Upper lobe of left lung (tissue), 6 donors: ENCODE data around the gene HOXA5. TPM values are rescaled to one million over a fixed set of nuclear protein-coding genes. Genes with fewer than 3 reads are reported as not detected.

Experiments used
- ATAC-seq, 2 donors: fragments of 200-7000 bp; cut with Tn5 transposase; one replicate each; pipeline ENCODE4 v1.9.1; 2022; ENCODE audit warnings: mild to moderate bottlenecking in 2 of 2, moderate library complexity in 2 of 2; ENCODE audit not compliant: low FRiP score in 2 of 2
- DNase-seq, 2 donors: peaks; one replicate each; pipeline ENCODE4 v3.0.0-alpha.2; 2019 to 2020
- H3K27ac ChIP-seq, 4 donors: fragments of 200-600 bp; sonication (generic); one replicate each; pipeline ENCODE4 v1.5.1; 2016 to 2019
- H3K27me3 ChIP-seq, 4 donors: fragments of 200-600 bp; sonication (generic); one replicate each; pipeline ENCODE4 v1.5.1; 2017 to 2019
- H3K36me3 ChIP-seq, 4 donors: fragments of 200-600 bp; sonication (generic); one replicate each; pipeline ENCODE4 v1.5.1; 2016 to 2019
- H3K4me1 ChIP-seq, 4 donors: fragments of 200-600 bp; sonication (generic); one replicate each; pipeline ENCODE4 v1.5.1; 2018 to 2019
- H3K4me3 ChIP-seq, 4 donors: fragments of 200-600 bp; sonication (generic); one replicate each; pipeline ENCODE4 v1.5.1; 2017 to 2019; ENCODE audit warnings: mild to moderate bottlenecking in 2 of 4, moderate library complexity in 1 of 4
- H3K9me3 ChIP-seq, 4 donors: fragments of 200-600 bp; sonication (generic); one replicate each; pipeline ENCODE4 v1.5.1; 2018 to 2019
- EP300 ChIP-seq, 4 donors: sonication (generic); formaldehyde crosslinking; IDR thresholded peaks; one replicate each; pipeline ENCODE4 v1.5.1; 2017; ENCODE audit warnings: antibody characterized with exemption in 4 of 4, control low read depth in 2 of 4
- POLR2A ChIP-seq, 4 donors: fragments of 450-650 bp; IDR thresholded peaks; one replicate each; pipeline ENCODE4 v1.5.1; 2016 to 2017; ENCODE audit warnings: antibody characterized with exemption in 4 of 4, mild to moderate bottlenecking in 2 of 4
- POLR2AphosphoS5 ChIP-seq, 2 donors: sonication (generic); formaldehyde crosslinking; IDR thresholded peaks; one replicate each; pipeline ENCODE4 v1.5.1; 2017; ENCODE audit warnings: antibody characterized with exemption in 2 of 2
- WGBS, 2 donors: methylation state at CpG; one replicate each; pipeline ENCODE4 v1.1.5; 2017 to 2018; 5-methylcytosine and 5-hydroxymethylcytosine counted together
- total RNA-seq, 6 donors: library from RNA; depleted of rRNA in 4 of 6; stranded (reverse); fragments of >200 nt in 4 of 6; gene quantifications; one replicate each; pipeline versions ENCODE4 v1.1.0 to v1.2.1, GENCODE V29; 2016 to 2021
- TF ChIP-seq, protein P1 (sequence below), 6 experiments: fragments of 450-650 bp in 4 of 6; fragments of 200-600 bp in 2 of 6; sonication (generic) in 2 of 6; IDR thresholded peaks; one replicate each; pipeline ENCODE4 v1.5.1; 2016 to 2019; ENCODE audit warnings: antibody characterized with exemption in 6 of 6
- donor health status: DM: no; HTN: no; CAD: no; lungs with moderate emphysema.
- donor health status: DM: no; HTN: yes; CAD: no; lungs with severe emphysema.

The HOXA5 gene
- total RNA-seq, 6 donors from 2014 or later = 7.8 to 79.9 (median 16.9) TPM

DNA sequence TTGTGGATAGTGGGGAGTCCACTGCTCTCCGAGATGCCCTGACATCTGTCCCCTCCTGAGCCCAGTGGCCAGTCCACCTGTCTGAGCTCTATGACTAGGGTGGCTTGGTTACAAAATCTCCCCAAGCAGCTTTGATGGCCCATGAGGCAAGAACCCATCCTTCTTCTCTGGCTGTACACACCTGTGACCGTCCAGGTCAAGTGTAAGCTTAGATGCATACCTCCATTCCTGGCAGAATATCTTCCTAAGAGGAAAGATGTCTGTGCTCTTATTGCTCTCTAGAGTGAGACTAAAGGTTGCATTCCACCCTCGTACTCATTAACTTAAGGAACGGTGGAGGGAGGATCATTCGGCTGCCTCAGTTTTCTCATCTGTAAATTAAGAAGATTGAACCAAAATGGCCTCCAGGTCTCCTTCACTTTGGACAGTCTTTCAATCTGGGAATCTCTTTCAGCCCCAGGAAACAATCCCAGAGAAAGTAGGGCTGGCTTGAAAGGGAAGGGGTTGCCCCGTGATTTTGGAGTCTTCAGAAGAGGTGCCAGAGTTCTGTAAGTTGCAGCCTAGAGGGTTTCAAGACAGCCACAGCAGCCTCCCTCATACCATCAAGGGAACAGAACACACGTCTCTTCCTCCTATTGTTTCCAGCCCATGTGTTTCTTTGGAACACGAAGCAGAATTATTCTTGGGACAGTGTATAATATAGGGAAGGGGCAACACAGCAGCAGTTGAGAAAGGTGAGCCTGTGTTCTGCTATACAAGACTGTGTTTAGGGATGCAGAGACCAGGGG is 18.4 kb downstream of the HOXA5 start:
- peak overlapping the region; percentile 84 to 97 (median 90) for H3K27ac ChIP-seq
- peaks cover 14 to 29% (median 16%) of the 10 kb centered on the region in 4 donors for H3K4me1 ChIP-seq
- H3K27me3 ChIP-seq = peaks cover 0 to 3% (median 0%) of the 10 kb centered on the region in 4 donors
- no peaks in the 10 kb centered on the region for H3K36me3 ChIP-seq
- 55 to 60% methylated on average over 8 of the region's 8 CpGs for WGBS, 2 donors
- DNase-seq (peak in 1 of 2 donors; percentile 17), ATAC-seq (no peak)
- TF ChIP-seq POLR2A (IDR thresholded peaks at IDR 0.05) = no peak
- no peak for TF ChIP-seq EP300 (IDR thresholded peaks at IDR 0.05)
- TF ChIP-seq, protein P1, sequence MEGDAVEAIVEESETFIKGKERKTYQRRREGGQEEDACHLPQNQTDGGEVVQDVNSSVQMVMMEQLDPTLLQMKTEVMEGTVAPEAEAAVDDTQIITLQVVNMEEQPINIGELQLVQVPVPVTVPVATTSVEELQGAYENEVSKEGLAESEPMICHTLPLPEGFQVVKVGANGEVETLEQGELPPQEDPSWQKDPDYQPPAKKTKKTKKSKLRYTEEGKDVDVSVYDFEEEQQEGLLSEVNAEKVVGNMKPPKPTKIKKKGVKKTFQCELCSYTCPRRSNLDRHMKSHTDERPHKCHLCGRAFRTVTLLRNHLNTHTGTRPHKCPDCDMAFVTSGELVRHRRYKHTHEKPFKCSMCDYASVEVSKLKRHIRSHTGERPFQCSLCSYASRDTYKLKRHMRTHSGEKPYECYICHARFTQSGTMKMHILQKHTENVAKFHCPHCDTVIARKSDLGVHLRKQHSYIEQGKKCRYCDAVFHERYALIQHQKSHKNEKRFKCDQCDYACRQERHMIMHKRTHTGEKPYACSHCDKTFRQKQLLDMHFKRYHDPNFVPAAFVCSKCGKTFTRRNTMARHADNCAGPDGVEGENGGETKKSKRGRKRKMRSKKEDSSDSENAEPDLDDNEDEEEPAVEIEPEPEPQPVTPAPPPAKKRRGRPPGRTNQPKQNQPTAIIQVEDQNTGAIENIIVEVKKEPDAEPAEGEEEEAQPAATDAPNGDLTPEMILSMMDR (IDR thresholded peaks at IDR 0.05) = no peak
- no peak for TF ChIP-seq POLR2AphosphoS5 (IDR thresholded peaks at IDR 0.05)
- H3K4me3 ChIP-seq = peak overlapping the region in 1 of 4 donors; percentile 41
- no peaks in the 10 kb centered on the region for H3K9me3 ChIP-seq

DNA sequence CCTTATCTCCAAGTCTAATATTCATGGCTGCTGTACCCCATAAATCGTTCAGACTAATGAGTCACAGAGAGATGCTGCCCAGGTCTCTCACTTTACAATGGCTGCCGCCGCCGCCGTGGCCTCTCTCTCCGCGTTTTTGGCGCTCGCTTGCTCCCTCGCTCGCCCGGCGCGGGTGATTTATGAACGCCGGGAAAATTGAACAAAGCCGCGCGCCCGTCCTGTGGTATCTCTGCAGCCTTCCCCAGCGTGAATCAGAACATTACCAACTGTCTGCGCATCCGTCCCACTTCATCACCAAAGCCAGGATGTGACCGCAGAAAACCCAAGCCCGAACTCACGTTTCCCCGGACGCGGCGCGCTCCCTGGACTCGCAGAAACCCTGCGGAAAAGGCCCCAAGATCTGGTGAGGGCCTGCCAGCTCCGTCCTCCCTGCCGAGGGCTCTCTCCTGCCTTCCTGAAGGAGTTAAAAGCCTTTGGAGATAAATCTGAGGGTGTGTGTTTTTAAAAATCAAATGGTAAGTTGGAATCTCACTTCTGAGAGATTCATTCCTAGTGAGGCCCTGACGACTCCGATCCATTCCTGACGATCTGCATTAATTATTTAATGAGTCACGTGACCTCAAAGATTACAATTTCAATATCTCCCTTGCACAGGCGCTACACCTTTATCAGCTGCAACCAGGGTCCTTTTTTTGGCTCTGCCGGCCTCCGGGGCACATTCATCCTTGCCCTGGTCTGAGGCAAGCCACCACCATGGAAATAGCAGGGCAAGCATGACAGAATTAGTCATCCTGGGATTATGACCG is 19.2 kb downstream of the HOXA5 start:
- DNase-seq (peak in 1 of 2 donors; percentile 89), ATAC-seq (peak; percentile 48 to 91)
- no peaks in the 10 kb centered on the region for H3K36me3 ChIP-seq
- no peaks in the 10 kb centered on the region for H3K27me3 ChIP-seq
- TF ChIP-seq POLR2AphosphoS5 (IDR thresholded peaks at IDR 0.05) = peak in 1 of 2 donors; percentile 10
- peak in 1 of 4 donors; percentile 9 for TF ChIP-seq POLR2A (IDR thresholded peaks at IDR 0.05)
- no peak for TF ChIP-seq EP300 (IDR thresholded peaks at IDR 0.05)
- TF ChIP-seq, protein P1 (IDR thresholded peaks at IDR 0.05) = no peak
- WGBS, 2 donors = 42 to 56% methylated on average over 38 to 43 of the region's 43 CpGs
- H3K4me3 ChIP-seq = peak overlapping the region in 3 of 4 donors; percentile 18 to 41 (median 41)
- H3K9me3 ChIP-seq = no peaks in the 10 kb centered on the region
- H3K4me1 ChIP-seq = peaks cover 19 to 37% (median 20%) of the 10 kb centered on the region in 4 donors
- peak overlapping the region; percentile 84 to 97 (median 90) for H3K27ac ChIP-seq

DNA sequence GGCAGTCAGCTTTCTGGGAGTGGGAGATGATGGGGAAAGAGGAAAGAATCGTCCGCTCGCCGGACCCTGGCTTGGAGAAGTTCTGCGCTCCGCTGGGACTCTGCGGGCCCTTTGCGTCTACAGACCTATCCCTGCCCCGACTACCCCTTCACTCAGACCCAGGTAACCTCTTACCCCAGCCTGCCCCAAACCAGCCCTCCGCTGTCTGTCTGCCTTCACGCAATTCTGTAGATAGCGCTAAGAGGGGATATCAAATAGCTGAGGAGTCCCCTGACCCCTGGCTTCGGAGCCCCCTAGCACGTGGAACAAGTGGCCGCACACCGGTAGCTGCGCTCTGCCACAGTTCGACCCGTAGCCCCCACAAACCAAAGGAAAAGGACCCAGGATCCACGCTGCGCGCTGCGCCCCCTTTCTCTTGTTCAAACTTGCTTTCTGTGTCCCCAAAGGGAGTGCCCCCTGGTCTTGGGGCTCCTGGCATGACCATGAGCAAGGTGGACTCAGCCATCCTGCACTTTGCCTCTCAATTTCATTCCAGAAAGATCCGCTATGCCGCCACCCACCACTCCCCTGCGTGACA is 19.9 kb downstream of the HOXA5 start:
- WGBS, 2 donors = 44 to 48% methylated on average over 11 to 26 of the region's 26 CpGs
- H3K9me3 ChIP-seq = no peaks in the 10 kb centered on the region
- no peak for TF ChIP-seq POLR2AphosphoS5 (IDR thresholded peaks at IDR 0.05)
- no peak for TF ChIP-seq EP300 (IDR thresholded peaks at IDR 0.05)
- TF ChIP-seq POLR2A (IDR thresholded peaks at IDR 0.05) = no peak
- TF ChIP-seq, protein P1 (IDR thresholded peaks at IDR 0.05) = no peak
- no peaks in the 10 kb centered on the region for H3K27me3 ChIP-seq
- ATAC-seq = no peak
- DNase-seq = peak in 1 of 2 donors; percentile 36
- H3K36me3 ChIP-seq = no peaks in the 10 kb centered on the region
- H3K27ac ChIP-seq = peak overlapping the region; percentile 84 to 97 (median 90)
- H3K4me1 ChIP-seq = peaks cover 16 to 42% (median 22%) of the 10 kb centered on the region in 4 donors
- peak overlapping the region in 3 of 4 donors; percentile 18 to 41 (median 41) for H3K4me3 ChIP-seq

- Histone ChIP-seq H3K4me1 (peaks cover 11 to 46% (median 22%) of the 10 kb centered on the region in 4 donors), H3K4me3 (peak overlapping the region in 3 of 4 donors; percentile 18 to 41 (median 41)), H3K27me3 (peaks cover 0 to 2% (median 0%) of the 10 kb centered on the region in 4 donors), H3K9me3 (no peaks in the 10 kb centered on the region), H3K27ac (peak overlapping the region; percentile 84 to 97 (median 90)), H3K36me3 (no peaks in the 10 kb centered on the region)
- TF ChIP-seq EP300 (IDR thresholded peaks at IDR 0.05) (no peak), POLR2AphosphoS5 (IDR thresholded peaks at IDR 0.05) (no peak), POLR2A (IDR thresholded peaks at IDR 0.05) (no peak)
- TF ChIP-seq, protein P1 (IDR thresholded peaks at IDR 0.05) = no peak
- DNase-seq (no peak), ATAC-seq (no peak)
- WGBS, 2 donors = 30 to 39% methylated on average over 13 to 14 of the region's 14 CpGs
Measured at GRCh38 chr7:27123007-27123476, 20.4 kb downstream of the HOXA5 start.
